H9 (cell line): ENCODE data around the gene GARIN1A. TPM values are rescaled to one million over a fixed set of nuclear protein-coding genes. Genes with fewer than 3 reads are reported as not detected.
"Not testable (repeated sequence)": the region's sequence is repeated elsewhere in the genome, so short reads cannot be mapped to it uniquely, and the experiment has no call there.

Experiments used
- DNase-seq: peaks from one replicate; pipeline ENCODE4 v3.0.0-alpha.2; 2017
- H2AFZ ChIP-seq: one replicate; pipeline ENCODE4 v1.6.1; 2013; ENCODE audit warnings: mild to moderate bottlenecking, low read length, control low read depth, moderate library complexity
- H2AK5ac ChIP-seq: 2 replicates; pipeline ENCODE4 v1.6.1; 2013; ENCODE audit warnings: low read length, control low read depth, mixed read lengths; ENCODE audit not compliant: insufficient read length
- H2BK120ac ChIP-seq: one replicate; pipeline ENCODE4 v1.6.1; 2013; ENCODE audit warnings: low read depth, mild to moderate bottlenecking, low read length, control low read depth, inconsistent platforms; ENCODE audit not compliant: poor library complexity, severe bottlenecking
- H2BK12ac ChIP-seq: 2 replicates; pipeline ENCODE4 v1.6.1; 2013; ENCODE audit warnings: low read length, control low read depth, mixed read lengths, low read depth; ENCODE audit not compliant: insufficient read length
- H2BK15ac ChIP-seq: 2 replicates; pipeline ENCODE4 v1.6.1; 2013; ENCODE audit warnings: low read depth, low read length, control low read depth
- H2BK20ac ChIP-seq: one replicate; pipeline ENCODE4 v1.6.1; 2013; ENCODE audit warnings: low read depth, mild to moderate bottlenecking, low read length, control low read depth, inconsistent platforms; ENCODE audit not compliant: poor library complexity, severe bottlenecking
- H2BK5ac ChIP-seq: 2 replicates; pipeline ENCODE4 v1.6.1; 2013; ENCODE audit warnings: low read length, control low read depth, mixed read lengths; ENCODE audit not compliant: insufficient read length
- H3K14ac ChIP-seq: 2 replicates; pipeline ENCODE4 v1.6.1; 2013; ENCODE audit warnings: low read length, control low read depth; ENCODE audit not compliant: insufficient read depth
- H3K18ac ChIP-seq: 2 replicates; pipeline ENCODE4 v1.6.1; 2013; ENCODE audit warnings: low read depth, mild to moderate bottlenecking, mixed read lengths, low read length, control low read depth; ENCODE audit not compliant: insufficient read length
- H3K23ac ChIP-seq: 2 replicates; pipeline ENCODE4 v1.6.1; 2013; ENCODE audit warnings: low read length, control low read depth, mixed read lengths, low read depth; ENCODE audit not compliant: insufficient read length
- H3K23me2 ChIP-seq: 2 replicates; pipeline ENCODE4 v1.6.1; 2013; ENCODE audit warnings: low read depth, mild to moderate bottlenecking, mixed read lengths, low read length, control low read depth; ENCODE audit not compliant: insufficient read length, poor library complexity, severe bottlenecking
- H3K27ac ChIP-seq: 2 replicates; pipeline ENCODE4 v1.5.1; 2013; ENCODE audit warnings: low read length, control low read depth, mixed read lengths, low read depth; ENCODE audit not compliant: insufficient read length
- H3K27me3 ChIP-seq: 2 replicates; pipeline ENCODE4 v1.6.1; 2013; ENCODE audit warnings: low read length, control low read depth, inconsistent platforms; ENCODE audit not compliant: insufficient read depth
- H3K4ac ChIP-seq: 2 replicates; pipeline ENCODE4 v1.6.1; 2013; ENCODE audit warnings: low read depth, mild to moderate bottlenecking, control low read depth, inconsistent platforms, low read length, moderate library complexity
- H3K4me1 ChIP-seq: 2 replicates; pipeline ENCODE4 v1.6.1; 2013; ENCODE audit warnings: low read length, control low read depth, inconsistent platforms; ENCODE audit not compliant: insufficient read depth
- H3K4me2 ChIP-seq: 2 replicates; pipeline ENCODE4 v1.6.1; 2013; ENCODE audit warnings: low read length, control low read depth, mixed read lengths; ENCODE audit not compliant: insufficient read length, insufficient read depth
- H3K56ac ChIP-seq: 2 replicates; pipeline ENCODE4 v1.6.1; 2013; ENCODE audit warnings: low read depth, mild to moderate bottlenecking, mixed read lengths, low read length, control low read depth; ENCODE audit not compliant: insufficient read length
- H3K79me1 ChIP-seq: 2 replicates; pipeline ENCODE4 v1.6.1; 2013; ENCODE audit warnings: low read depth, mild to moderate bottlenecking, moderate library complexity, low read length, control low read depth, inconsistent platforms; ENCODE audit not compliant: insufficient read depth, poor library complexity, severe bottlenecking
- H3K79me2 ChIP-seq: 2 replicates; pipeline ENCODE4 v1.6.1; 2013; ENCODE audit warnings: low read length, control low read depth, inconsistent platforms; ENCODE audit not compliant: insufficient read depth
- H3K9ac ChIP-seq: 2 replicates; pipeline ENCODE4 v1.6.1; 2013; ENCODE audit warnings: low read length, control low read depth, mixed read lengths; ENCODE audit not compliant: insufficient read length; ENCODE audit errors: extremely low read depth
- H3K9me3 ChIP-seq: one replicate; pipeline ENCODE4 v1.6.1; 2013; ENCODE audit warnings: low read depth, low read length, inconsistent platforms; ENCODE audit not compliant: control insufficient read depth
- H3T11ph ChIP-seq: one replicate; pipeline ENCODE4 v1.6.1; 2013; ENCODE audit warnings: mild to moderate bottlenecking, low read length, control low read depth, inconsistent platforms
- H4K20me1 ChIP-seq: one replicate; pipeline ENCODE4 v1.6.1; 2013; ENCODE audit not compliant: control insufficient read depth, insufficient read length, insufficient read depth
- H4K5ac ChIP-seq: 2 replicates; pipeline ENCODE4 v1.6.1; 2013; ENCODE audit warnings: low read depth, mild to moderate bottlenecking, mixed read lengths, low read length, control low read depth; ENCODE audit not compliant: insufficient read length
- H4K8ac ChIP-seq: replicated peaks from 2 replicates; pipeline ENCODE4 v1.6.1; 2013; ENCODE audit warnings: low read length, control low read depth, mixed read lengths, low read depth; ENCODE audit not compliant: insufficient read length
- H4K91ac ChIP-seq: 2 replicates; pipeline ENCODE4 v1.6.1; 2013; ENCODE audit warnings: low read depth, mild to moderate bottlenecking, moderate library complexity, mixed read lengths, low read length, control low read depth; ENCODE audit not compliant: insufficient read length
- H3K27ac Mint-ChIP-seq, 3 experiments: 2 replicates in 2 of 3; 3 replicates in 1 of 3; pipeline ENCODE4 v1.8.0; 2020 to 2021; ENCODE audit warnings: mixed read lengths in 3 of 3, mild to moderate bottlenecking in 1 of 3, moderate library complexity in 1 of 3
- H3K27me3 Mint-ChIP-seq: 2 replicates; pipeline ENCODE4 v1.8.0; 2021; ENCODE audit warnings: low read depth, mild to moderate bottlenecking, moderate library complexity, mixed read lengths
- H3K36me3 Mint-ChIP-seq, 3 experiments: 2 replicates in 2 of 3; 3 replicates in 1 of 3; pipeline ENCODE4 v1.8.0; 2020 to 2021; ENCODE audit warnings: low read depth in 3 of 3, mixed read lengths in 3 of 3; ENCODE audit not compliant: insufficient read depth in 1 of 3
- H3K4me1 Mint-ChIP-seq, 2 experiments: 2 replicates each; pipeline ENCODE4 v1.8.0; 2020; ENCODE audit warnings: mixed read lengths in 2 of 2
- H3K4me3 Mint-ChIP-seq, 2 experiments: 2 replicates in 1 of 2; 3 replicates in 1 of 2; pipeline ENCODE4 v1.8.0; 2020 to 2021; ENCODE audit warnings: mild to moderate bottlenecking in 2 of 2, mixed read lengths in 2 of 2, moderate library complexity in 1 of 2
- H3K9me3 Mint-ChIP-seq, 2 experiments: 2 replicates in 1 of 2; 3 replicates in 1 of 2; pipeline ENCODE4 v1.8.0; 2020; ENCODE audit warnings: mild to moderate bottlenecking in 2 of 2, mixed read lengths in 2 of 2, moderate library complexity in 1 of 2
- CTCF ChIP-seq: fragments of 200-600 bp; sonication (generic); conservative IDR thresholded peaks from 3 replicates; pipeline ENCODE4 v1.8.0; 2021; ENCODE audit warnings: antibody characterized with exemption, mild to moderate bottlenecking
- WGBS: extraction: QIAGEN DNeasy Blood & Tissue Kit; methylation state at CpG from one replicate; pipeline ENCODE4 v1.1.7; 2013; ENCODE audit warnings: missing lambda C conversion rate, low lambda C conversion rate, mixed read lengths; ENCODE audit not compliant: insufficient read length; ENCODE audit errors: extremely low coverage; 5-methylcytosine and 5-hydroxymethylcytosine counted together
- total RNA-seq: library from RNA; stranded (reverse); gene quantifications from 2 replicates; pipeline ENCODE4 v1.2.1, GENCODE V29; 2021

GARIN1A gene
- total RNA-seq, 1 experiment from 2014 or later, result 0.98 TPM

DNA sequence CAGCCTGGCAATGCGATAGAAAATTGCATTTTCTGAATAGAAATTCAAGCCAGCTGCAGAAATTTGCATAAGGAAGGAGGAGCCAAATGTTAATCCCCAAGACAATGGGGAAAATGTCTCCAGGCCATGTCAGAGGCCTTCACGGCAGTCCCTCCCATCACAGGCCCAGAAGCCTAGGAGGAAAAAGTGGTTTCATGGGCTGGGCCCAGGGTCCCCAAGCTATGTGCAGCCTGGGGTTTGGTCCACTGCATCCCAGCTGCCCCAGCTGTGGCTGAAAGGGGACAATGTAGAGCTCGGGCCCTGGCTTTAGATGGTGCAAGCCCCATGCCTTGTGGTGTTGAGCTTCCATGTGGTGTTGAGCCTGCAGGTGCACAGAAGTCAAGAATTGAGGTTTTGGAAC, 10.0 kb upstream of the GARIN1A start:
- Histone ChIP-seq H3K23me2 (no peaks in the 10 kb centered on the region), H2AK5ac (no peak overlapping the region), H4K91ac (no peak overlapping the region), H2BK120ac (no peak overlapping the region), H3K9me3 (no peaks in the 10 kb centered on the region), H3K79me1 (no peaks in the 10 kb centered on the region), H3K9ac (no peak overlapping the region), H2AFZ (no peak overlapping the region), H3T11ph (no peak overlapping the region), H3K18ac (no peak overlapping the region), H2BK5ac (no peak overlapping the region), H2BK12ac (no peak overlapping the region), H4K5ac (no peak overlapping the region), H2BK20ac (no peak overlapping the region), H2BK15ac (no peak overlapping the region), H3K4me1 (no peaks in the 10 kb centered on the region), H3K27ac (no peak overlapping the region), H3K27me3 (no peaks in the 10 kb centered on the region), H3K4ac (no peak overlapping the region), H3K79me2 (no peaks in the 10 kb centered on the region), H3K14ac (no peak overlapping the region), H3K56ac (no peak overlapping the region), H3K4me2 (no peak overlapping the region), H4K8ac (no peak overlapping the region), H4K20me1 (no peaks in the 10 kb centered on the region), H3K23ac (no peak overlapping the region)
- Mint-ChIP-seq H3K27me3 (peaks cover 3% of the 10 kb centered on the region), H3K4me1 (no peaks in the 10 kb centered on the region), H3K9me3 (peaks cover 29 to 32% of the 10 kb centered on the region in 2 experiments), H3K36me3 (peaks cover 21 to 28% (median 23%) of the 10 kb centered on the region in 3 experiments), H3K27ac (no peak overlapping the region), H3K4me3 (no peak overlapping the region)
- DNase-seq, result no peak
- no peak for TF ChIP-seq CTCF
- WGBS, result no CpG with 5 or more reads among the region's 3 CpGs

GRCh38 chr7:128663223-128663622, 8.9 kb upstream of the GARIN1A start:
- H4K8ac ChIP-seq, H3K23ac ChIP-seq, H2BK15ac ChIP-seq, H3K27ac ChIP-seq, H2BK5ac ChIP-seq, H3K4me1 Mint-ChIP-seq, H3K23me2 ChIP-seq, H3K9ac ChIP-seq, H3K56ac ChIP-seq, H2AK5ac ChIP-seq, H4K91ac ChIP-seq, H3K27me3 ChIP-seq, H4K20me1 ChIP-seq, H3K79me2 ChIP-seq, H3K14ac ChIP-seq, H3K4me1 ChIP-seq, H3K4me2 ChIP-seq, H3K27ac Mint-ChIP-seq, H4K5ac ChIP-seq, H3K79me1 ChIP-seq, H3K4me3 Mint-ChIP-seq, H3K9me3 ChIP-seq, H2BK12ac ChIP-seq, H2AFZ ChIP-seq, H3T11ph ChIP-seq, DNase-seq, H3K27me3 Mint-ChIP-seq, H2BK20ac ChIP-seq, H3K4ac ChIP-seq, H2BK120ac ChIP-seq, H3K18ac ChIP-seq: not testable (repeated sequence)
- Mint-ChIP-seq H3K9me3 (peaks cover 29 to 32% of the 10 kb centered on the region in 2 experiments), H3K36me3 (peaks cover 21 to 28% (median 23%) of the 10 kb centered on the region in 3 experiments)
- no CpG with 5 or more reads among the region's 3 CpGs for WGBS
